K562 (cell line): ENCODE results near the gene PITPNM3. TPM values are rescaled to one million over a fixed set of nuclear protein-coding genes. Genes with fewer than 3 reads are reported as not detected.

Source experiments
- ATF7 ChIP-seq: fragments of 450-650 bp; IDR thresholded peaks from 2 replicates; pipeline ENCODE4 v1.7.1; 2014; ENCODE audit warnings: mild to moderate bottlenecking, moderate library complexity
- CBX3 ChIP-seq, 2 experiments: IDR thresholded peaks; 1 replicate in 1 of 2; 2 replicates in 1 of 2; pipeline ENCODE4 v1.6.1; 2012; ENCODE audit warnings: inconsistent platforms in 2 of 2, low read length in 2 of 2, borderline replicate concordance in 1 of 2, control low read depth in 1 of 2
- DPF2 ChIP-seq: fragments of 450-650 bp; IDR thresholded peaks from 2 replicates; pipeline ENCODE4 v1.6.1; 2016
- FOXJ3 ChIP-seq: sonication (generic); formaldehyde crosslinking; IDR thresholded peaks from 2 replicates; pipeline ENCODE4 v1.4.0; 2020; ENCODE audit warnings: mild to moderate bottlenecking, missing genetic modification reagents
- GABPB1 ChIP-seq: sonication (generic); formaldehyde crosslinking; IDR thresholded peaks from 2 replicates; pipeline ENCODE4 v1.8.0; 2022; ENCODE audit warnings: mild to moderate bottlenecking, missing genetic modification reagents
- GATAD2A ChIP-seq: fragments of 450-650 bp; IDR thresholded peaks from 2 replicates; pipeline ENCODE4 v1.6.1; 2017
- LEF1 ChIP-seq: fragments of 450-650 bp; IDR thresholded peaks from 2 replicates; pipeline ENCODE4 v1.6.1; 2016; ENCODE audit warnings: mild to moderate bottlenecking
- MBD1 ChIP-seq: fragments of 250-450 bp; sonication (Bioruptor Pico); IDR thresholded peaks from 2 replicates; pipeline ENCODE4 v1.8.0; 2022; ENCODE audit warnings: inconsistent platforms
- NCOA1 ChIP-seq: fragments of 450-650 bp; IDR thresholded peaks from 2 replicates; pipeline ENCODE4 v1.6.1; 2016; ENCODE audit warnings: low read depth
- PHF20 ChIP-seq: fragments of 450-650 bp; IDR thresholded peaks from 2 replicates; pipeline ENCODE4 v1.6.1; 2018; ENCODE audit not compliant: partially characterized antibody
- POLR2A ChIP-seq: fragments of 450-650 bp; conservative IDR thresholded peaks from 2 replicates; pipeline ENCODE4 v1.6.1; 2016
- RAD21 ChIP-seq, 2 experiments: fragments of 250-450 bp in 1 of 2; fragments of 450-650 bp in 1 of 2; sonication (Bioruptor Pico) in 1 of 2; formaldehyde crosslinking in 1 of 2; IDR thresholded peaks in 1 of 2; conservative IDR thresholded peaks in 1 of 2; 2 replicates each; pipeline versions ENCODE4 v1.4.0 to v1.8.0; 2020 to 2022; ENCODE audit warnings: mild to moderate bottlenecking in 2 of 2, moderate library complexity in 1 of 2
- RNF2 ChIP-seq: sonication (generic); IDR thresholded peaks from 2 replicates; pipeline ENCODE4 v1.6.1; 2016
- SAFB ChIP-seq: fragments of 200-400 bp; formaldehyde crosslinking; IDR thresholded peaks from 2 replicates; pipeline ENCODE4 v1.6.1; 2017; ENCODE audit warnings: low read depth, low read length, borderline replicate concordance
- SIN3A ChIP-seq, 2 experiments: fragments of 150-350 bp in 1 of 2; IDR thresholded peaks; 2 replicates each; pipeline ENCODE4 v1.6.1; 2011 to 2016; ENCODE audit warnings: borderline replicate concordance in 2 of 2, low read depth in 2 of 2, low read length in 2 of 2, mild to moderate bottlenecking in 2 of 2, moderate library complexity in 2 of 2; ENCODE audit not compliant: control insufficient read depth in 1 of 2
- SNAPC5 ChIP-seq: fragments of 250-450 bp; sonication (Bioruptor Pico); IDR thresholded peaks from 2 replicates; pipeline ENCODE4 v1.8.0; 2021; ENCODE audit warnings: moderate library complexity, mild to moderate bottlenecking, inconsistent platforms
- ZNF146 ChIP-seq: IDR thresholded peaks from one replicate; pipeline ENCODE4 v1.6.1; 2018; ENCODE audit warnings: missing compliant biosample characterization; ENCODE audit not compliant: unreplicated experiment
- ZNF639 ChIP-seq, 2 experiments: fragments of 200-800 bp in 1 of 2; sonication (Bioruptor generic) in 1 of 2; sonication (generic) in 1 of 2; formaldehyde crosslinking in 1 of 2; IDR thresholded peaks in 1 of 2; conservative IDR thresholded peaks in 1 of 2; 2 replicates each; pipeline versions ENCODE4 v1.5.0 to v1.6.1; 2016 to 2020; ENCODE audit warnings: missing compliant biosample characterization in 1 of 2, missing genetic modification characterization in 1 of 2, missing genetic modification reagents in 1 of 2
- polyA plus RNA-seq, 8 experiments: library from polyadenylated mRNA; depleted of rRNA in 4 of 8; stranded (reverse) in 5 of 8; unstranded in 3 of 8; fragments of >200 nt; fragmentation: Nextera tagmentation in 2 of 8; fragmentation: Illumina TruSeq in 1 of 8; extraction: Ambion mirVana in 2 of 8; extraction: Trizol in 1 of 8; gene quantifications; 2 replicates each; pipeline versions ENCODE4 v1.2.1 to v1.2.3, GENCODE V29; 2011 to 2014; ENCODE audit warnings: inconsistent platforms in 1 of 8, missing spikeins in 1 of 8
- total RNA-seq, 7 experiments: library from RNA; depleted of rRNA in 6 of 7; stranded (reverse); fragments of >200 nt in 6 of 7; fragmentation: Illumina TruSeq in 2 of 7; extraction: Trizol in 2 of 7; gene quantifications; 2 replicates each; pipeline versions ENCODE4 v1.2.1 to v1.2.3, GENCODE V29; 2011 to 2021; ENCODE audit warnings: low replicate concordance in 1 of 7
- TF ChIP-seq, protein P1 (sequence below): fragments of 200-400 bp; formaldehyde crosslinking; IDR thresholded peaks from 2 replicates; pipeline ENCODE4 v1.6.1; 2017; ENCODE audit warnings: mild to moderate bottlenecking, low read depth, low read length, moderate library complexity
- TF ChIP-seq, protein P2 (sequence below): fragments of 450-650 bp; formaldehyde crosslinking; conservative IDR thresholded peaks from 2 replicates; pipeline ENCODE4 v1.4.0; 2022; ENCODE audit warnings: mild to moderate bottlenecking, missing genetic modification characterization

Gene PITPNM3
- total and polyA plus RNA-seq, 9 of the 15 experiments (the other 6 are each of a cell fraction or from before 2014, with no cell fraction given) = 0.14 to 0.38 (median 0.22) TPM; not detected in 2

- peak in 1 of 2 experiments; percentile 15; a peak in 1 of 4 replicates for TF ChIP-seq RAD21 (CRISPR knock-in tag; conservative IDR thresholded peaks at IDR 0.05 in 1 of 2, IDR thresholded peaks at IDR 0.05 in 1 of 2)
- peak; percentile 18 for TF ChIP-seq PHF20
- peak; percentile 42; the same call in 1 of the 2 replicates for TF ChIP-seq GATAD2A
- 0 out of 2 replicates have a peak, but pooled peaks have one; percentile 23 for TF ChIP-seq ATF7
- TF ChIP-seq GABPB1 = no peak
- TF ChIP-seq LEF1 = peak; percentile 59; the same call in 1 of the 2 replicates
- TF ChIP-seq FOXJ3 (CRISPR knock-in tag) = no peak
- no peak for TF ChIP-seq SNAPC5
- peak; percentile 77 for TF ChIP-seq DPF2
- no peak for TF ChIP-seq POLR2A
- no peak for TF ChIP-seq SIN3A (IDR thresholded peaks at IDR 0.05; ENCODE audit: borderline replicate concordance in 2 of 2, control insufficient read depth in 1 of 2, low read depth in 2 of 2, low read length in 2 of 2)
- peak; percentile 35; the same call in 1 of the 2 replicates for TF ChIP-seq RNF2
- TF ChIP-seq MBD1 (CRISPR knock-in tag) = no peak
- no peak for TF ChIP-seq SAFB
- TF ChIP-seq NCOA1 = no peak
- TF ChIP-seq, protein P1, sequence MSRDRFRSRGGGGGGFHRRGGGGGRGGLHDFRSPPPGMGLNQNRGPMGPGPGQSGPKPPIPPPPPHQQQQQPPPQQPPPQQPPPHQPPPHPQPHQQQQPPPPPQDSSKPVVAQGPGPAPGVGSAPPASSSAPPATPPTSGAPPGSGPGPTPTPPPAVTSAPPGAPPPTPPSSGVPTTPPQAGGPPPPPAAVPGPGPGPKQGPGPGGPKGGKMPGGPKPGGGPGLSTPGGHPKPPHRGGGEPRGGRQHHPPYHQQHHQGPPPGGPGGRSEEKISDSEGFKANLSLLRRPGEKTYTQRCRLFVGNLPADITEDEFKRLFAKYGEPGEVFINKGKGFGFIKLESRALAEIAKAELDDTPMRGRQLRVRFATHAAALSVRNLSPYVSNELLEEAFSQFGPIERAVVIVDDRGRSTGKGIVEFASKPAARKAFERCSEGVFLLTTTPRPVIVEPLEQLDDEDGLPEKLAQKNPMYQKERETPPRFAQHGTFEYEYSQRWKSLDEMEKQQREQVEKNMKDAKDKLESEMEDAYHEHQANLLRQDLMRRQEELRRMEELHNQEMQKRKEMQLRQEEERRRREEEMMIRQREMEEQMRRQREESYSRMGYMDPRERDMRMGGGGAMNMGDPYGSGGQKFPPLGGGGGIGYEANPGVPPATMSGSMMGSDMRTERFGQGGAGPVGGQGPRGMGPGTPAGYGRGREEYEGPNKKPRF = no peak
- no peak for TF ChIP-seq CBX3 (IDR thresholded peaks at IDR 0.05; ENCODE audit: borderline replicate concordance in 1 of 2, low read length in 2 of 2)
- peak in 1 of 2 experiments; percentile 46; a peak in 1 of 4 replicates for TF ChIP-seq ZNF639 (CRISPR knock-in tag; conservative IDR thresholded peaks at IDR 0.05 in 1 of 2, IDR thresholded peaks at IDR 0.05 in 1 of 2)
- no peak for TF ChIP-seq ZNF146 (CRISPR knock-in tag)
- TF ChIP-seq, protein P2, sequence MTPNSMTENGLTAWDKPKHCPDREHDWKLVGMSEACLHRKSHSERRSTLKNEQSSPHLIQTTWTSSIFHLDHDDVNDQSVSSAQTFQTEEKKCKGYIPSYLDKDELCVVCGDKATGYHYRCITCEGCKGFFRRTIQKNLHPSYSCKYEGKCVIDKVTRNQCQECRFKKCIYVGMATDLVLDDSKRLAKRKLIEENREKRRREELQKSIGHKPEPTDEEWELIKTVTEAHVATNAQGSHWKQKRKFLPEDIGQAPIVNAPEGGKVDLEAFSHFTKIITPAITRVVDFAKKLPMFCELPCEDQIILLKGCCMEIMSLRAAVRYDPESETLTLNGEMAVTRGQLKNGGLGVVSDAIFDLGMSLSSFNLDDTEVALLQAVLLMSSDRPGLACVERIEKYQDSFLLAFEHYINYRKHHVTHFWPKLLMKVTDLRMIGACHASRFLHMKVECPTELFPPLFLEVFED = no peak
Observed at GRCh38 chr17:6574687-6575595, 18.6 kb upstream of the PITPNM3 start (continued).
